K562 (cell line): ENCODE data around the gene EHMT2. TPM values are rescaled to one million over a fixed set of nuclear protein-coding genes. Genes with fewer than 3 reads are reported as not detected.
A peak's percentile ranks its signal among the peaks of the same experiment; 100 is the strongest.

Experiments used
- ATAC-seq: fragments of 200-7000 bp; cut with Tn5 transposase; 3 replicates; pipeline ENCODE4 v1.9.1; 2020; ENCODE audit warnings: moderate library complexity
- BruUV-seq: library from RNA; stranded (reverse); fragments of 400-500 nt; replicated peaks from 2 replicates; lab custom pipeline; 2021; lab: Mats Ljungman, UMichigan
- CTCF ChIA-PET: fragments of 300-600 bp; formaldehyde crosslinking; extraction: SDS; loops from one replicate; lab custom pipeline; 2021; ENCODE audit warnings: low intra/inter-chr PET ratio; lab: Yijun Ruan, JAX
- POLR2A ChIA-PET: fragments of 300-600, 350-650 bp; sonication (Branson Sonifier 250); formaldehyde crosslinking; extraction: SDS; loops from one replicate; lab custom pipeline; 2021; ENCODE audit warnings: antibody characterized with exemption, inconsistent platforms; lab: Yijun Ruan, JAX
- DNase-seq, 4 experiments: peaks; one replicate each; pipeline versions ENCODE4 v3.0.0 to v3.0.0-alpha.2; 2011 to 2018; ENCODE audit warnings: low spot score in 3 of 4, mixed read lengths in 3 of 4; ENCODE audit errors: extremely low read depth in 1 of 4
- FAIRE-seq: peaks from 2 replicates; lab custom pipeline; 2011; peaks lifted over from hg19 to GRCh38; lab: Jason Lieb, UNC
- H2AFZ ChIP-seq: 2 replicates; pipeline ENCODE4 v1.6.0; 2011; ENCODE audit warnings: low read depth, low read length, control low read depth, inconsistent platforms
- H3K27ac ChIP-seq: fragments of 200-600 bp; 3 replicates; pipeline ENCODE4 v1.8.0; 2011; ENCODE audit warnings: low read depth, mild to moderate bottlenecking, control low read depth, inconsistent platforms, low read length, moderate library complexity, mixed read lengths; ENCODE audit errors: extremely low read depth
- H3K27me3 ChIP-seq, 2 experiments: fragments of 300-600 bp in 1 of 2; 2 replicates in 1 of 2; 3 replicates in 1 of 2; pipeline versions ENCODE4 v1.6.0 to v1.8.0; 2011; ENCODE audit warnings: inconsistent platforms in 2 of 2, low read length in 2 of 2, mild to moderate bottlenecking in 1 of 2, mixed read lengths in 1 of 2, moderate library complexity in 1 of 2; ENCODE audit not compliant: control insufficient read depth in 2 of 2, insufficient read depth in 2 of 2
- H3K36me3 ChIP-seq: fragments of 300-600 bp; 3 replicates; pipeline ENCODE4 v1.8.0; 2011; ENCODE audit warnings: mild to moderate bottlenecking, low read length, inconsistent platforms; ENCODE audit not compliant: control insufficient read depth, insufficient read depth
- H3K4me1 ChIP-seq, 2 experiments: fragments of 200-600 bp in 1 of 2; replicated peaks in 1 of 2; 2 replicates in 1 of 2; 3 replicates in 1 of 2; pipeline versions ENCODE4 v1.5.1 to v1.8.0; 2011; ENCODE audit warnings: inconsistent platforms in 2 of 2, low read length in 2 of 2, mild to moderate bottlenecking in 1 of 2, mixed read lengths in 1 of 2, moderate library complexity in 1 of 2; ENCODE audit not compliant: control insufficient read depth in 2 of 2, insufficient read depth in 2 of 2
- H3K4me2 ChIP-seq: 2 replicates; pipeline ENCODE4 v1.6.1; 2011; ENCODE audit warnings: low read length, control low read depth, inconsistent platforms, mixed read lengths; ENCODE audit not compliant: insufficient read depth
- H3K4me3 ChIP-seq: fragments of 200-600 bp; sonication (generic), shearing (Covaris generic); 2 replicates; pipeline ENCODE4 v1.5.1; 2016; ENCODE audit warnings: control low read depth, inconsistent platforms
- H3K79me2 ChIP-seq: fragments of 200-600 bp; 3 replicates; pipeline ENCODE4 v1.8.0; 2011; ENCODE audit warnings: low read length, inconsistent platforms; ENCODE audit not compliant: control insufficient read depth, insufficient read depth
- H3K9ac ChIP-seq, 2 experiments: 2 replicates each; pipeline versions ENCODE4 v1.6.0 to v1.6.1; 2011; ENCODE audit warnings: low read depth in 2 of 2, low read length in 2 of 2, control low read depth in 1 of 2, inconsistent platforms in 1 of 2, mild to moderate bottlenecking in 1 of 2, mixed read lengths in 1 of 2; ENCODE audit not compliant: insufficient read depth in 1 of 2
- H3K9me1 ChIP-seq: one replicate; pipeline ENCODE4 v1.6.0; 2011; ENCODE audit warnings: inconsistent platforms, mild to moderate bottlenecking, low read length, moderate library complexity; ENCODE audit not compliant: control insufficient read depth, insufficient read depth
- H3K9me3 ChIP-seq: replicated peaks from 2 replicates; pipeline ENCODE4 v1.5.1; 2011; ENCODE audit warnings: low read depth, low read length, inconsistent platforms; ENCODE audit not compliant: control insufficient read depth, insufficient read depth
- H4K20me1 ChIP-seq: replicated peaks from 2 replicates; pipeline ENCODE4 v1.6.1; 2011; ENCODE audit warnings: low read length, inconsistent platforms, mixed read lengths; ENCODE audit not compliant: control insufficient read depth, insufficient read depth
- ERF ChIP-seq: fragments of 450-650 bp; formaldehyde crosslinking; IDR thresholded peaks from 2 replicates; pipeline ENCODE4 v1.4.0; 2020; ENCODE audit warnings: mild to moderate bottlenecking, mixed read lengths
- SMARCE1 ChIP-seq: fragments of 450-650 bp; IDR thresholded peaks from 2 replicates; pipeline ENCODE4 v1.7.1; 2016; ENCODE audit warnings: mild to moderate bottlenecking
- YY1 ChIP-seq, 3 experiments: IDR thresholded peaks; 2 replicates each; pipeline ENCODE4 v1.6.1; 2011; ENCODE audit warnings: low read length in 2 of 3, mild to moderate bottlenecking in 2 of 3, moderate library complexity in 2 of 3, borderline replicate concordance in 1 of 3, control low read depth in 1 of 3, low read depth in 1 of 3; ENCODE audit not compliant: insufficient read depth in 3 of 3, insufficient replicate concordance in 2 of 3, control insufficient read depth in 1 of 3, insufficient read length in 1 of 3; ENCODE audit errors: extremely low read depth in 1 of 3
- ZEB2 ChIP-seq: fragments of 450-650 bp; IDR thresholded peaks from 2 replicates; pipeline ENCODE4 v1.6.1; 2016
- ZNF121 ChIP-seq: sonication (generic); formaldehyde crosslinking; conservative IDR thresholded peaks from 2 replicates; pipeline ENCODE4 v1.8.0; 2022; ENCODE audit warnings: missing genetic modification reagents
- WGBS: fragments of 100-300 bp; shearing (Covaris generic); methylation state at CpG from one replicate; pipeline ENCODE4 v1.1.6; 2016; ENCODE audit warnings: low coverage, mixed read lengths; ENCODE audit not compliant: insufficient coverage; ENCODE audit errors: missing lambda C conversion rate; 5-methylcytosine and 5-hydroxymethylcytosine counted together
- in situ Hi-C: fragments of 300-500 bp; cut with MboI; formaldehyde crosslinking; loops from 4 replicates; pipeline ENCODE4 v1.15.0; 2018; ENCODE audit warnings: inconsistent platforms, mixed read lengths
- intact Hi-C: fragments of 100-400 bp; cut with micrococcal nuclease; formaldehyde crosslinking; loops from 2 replicates; pipeline ENCODE4 v1.14.2; 2022
- polyA plus RNA-seq, 8 experiments: library from polyadenylated mRNA; depleted of rRNA in 4 of 8; stranded (reverse) in 5 of 8; unstranded in 3 of 8; fragments of >200 nt; fragmentation: Nextera tagmentation in 2 of 8; fragmentation: Illumina TruSeq in 1 of 8; extraction: Ambion mirVana in 2 of 8; extraction: Trizol in 1 of 8; gene quantifications; 2 replicates each; pipeline versions ENCODE4 v1.2.1 to v1.2.3, GENCODE V29; 2011 to 2014; ENCODE audit warnings: inconsistent platforms in 1 of 8, missing spikeins in 1 of 8
- total RNA-seq, 7 experiments: library from RNA; depleted of rRNA in 6 of 7; stranded (reverse); fragments of >200 nt in 6 of 7; fragmentation: Illumina TruSeq in 2 of 7; extraction: Trizol in 2 of 7; gene quantifications; 2 replicates each; pipeline versions ENCODE4 v1.2.1 to v1.2.3, GENCODE V29; 2011 to 2021; ENCODE audit warnings: low replicate concordance in 1 of 7
- TF ChIP-seq, protein P1 (sequence below), 2 experiments: IDR thresholded peaks in 1 of 2; conservative IDR thresholded peaks in 1 of 2; 2 replicates each; pipeline ENCODE4 v1.6.1; 2016; ENCODE audit warnings: low read depth in 2 of 2, mild to moderate bottlenecking in 1 of 2, missing compliant biosample characterization in 1 of 2, missing genetic modification characterization in 1 of 2, moderate library complexity in 1 of 2
- TF ChIP-seq, protein P2 (sequence below), 2 experiments: fragments of 450-650 bp in 1 of 2; sonication (generic) in 1 of 2; formaldehyde crosslinking in 1 of 2; IDR thresholded peaks; 2 replicates each; pipeline versions ENCODE4 v1.7.1 to v1.9.0; 2016 to 2022; ENCODE audit warnings: inconsistent platforms in 1 of 2, mild to moderate bottlenecking in 1 of 2, missing genetic modification reagents in 1 of 2

The EHMT2 gene
- total and polyA plus RNA-seq, 9 of the 15 experiments (the other 6 are each of a cell fraction or from before 2014, with no cell fraction given) = 2.1 to 63.8 (median 38.5) TPM

DNA sequence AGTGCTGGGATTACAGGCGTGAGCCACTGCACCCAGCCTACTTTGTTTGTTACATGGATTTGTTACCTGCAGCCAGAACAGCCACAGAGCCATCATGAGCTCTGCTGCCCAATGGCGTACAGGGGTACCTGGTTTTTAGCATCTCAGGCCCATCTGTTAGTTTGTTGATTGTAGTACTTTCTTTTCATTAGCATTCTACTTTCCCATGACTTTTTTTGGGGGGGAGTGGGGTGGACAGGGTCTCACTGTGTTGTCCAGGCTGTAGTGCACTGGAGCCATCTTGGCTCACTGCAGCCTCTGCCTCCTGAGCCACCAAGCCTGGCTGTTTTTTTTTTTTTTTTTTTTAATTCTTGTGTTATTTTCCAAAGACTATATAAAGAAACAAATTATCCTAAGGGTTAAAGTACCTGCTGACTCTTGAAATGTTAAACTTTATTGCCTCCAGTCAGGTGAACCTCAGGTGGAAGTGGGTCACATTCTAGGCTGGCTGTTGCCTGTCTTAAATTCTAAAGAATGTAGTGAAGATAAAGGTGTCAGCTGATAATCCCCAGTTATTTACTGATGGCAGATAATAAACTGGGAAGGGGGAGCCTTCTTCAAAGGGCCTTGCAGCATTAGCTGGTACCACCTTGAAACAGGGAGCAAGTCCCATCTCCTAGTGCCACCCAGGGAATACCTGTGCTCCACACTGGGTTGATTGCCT, 50.1 kb downstream of the EHMT2 start:
- CTCF ChIA-PET = interaction anchor here (0.7 kb wide), 1 partner anchor 167 kb away, joined by 3 read pairs; no protein-coding TSS in a partner anchor
- H3K9me3 ChIP-seq = no peaks in the 10 kb centered on the region; the same call in 1 of the 2 replicates
- H3K9me1 ChIP-seq = no peaks in the 10 kb centered on the region
- no peak overlapping the region for H3K9ac ChIP-seq
- H3K79me2 ChIP-seq = no peaks in the 10 kb centered on the region
- H2AFZ ChIP-seq = no peak overlapping the region
- H3K27ac ChIP-seq = no peak overlapping the region
- no peaks in the 10 kb centered on the region for H3K27me3 ChIP-seq
- H3K36me3 ChIP-seq = no peaks in the 10 kb centered on the region
- ATAC-seq (no peak), DNase-seq (peak in 2 of 4 experiments; percentile 16 to 17), FAIRE-seq (no peak)
- H3K4me2 ChIP-seq = no peak overlapping the region
- BruUV-seq = no TSS peak
- H3K4me1 ChIP-seq = peaks cover 0 to 8% of the 10 kb centered on the region in 2 experiments; a peak in 2 of 5 replicates
- H4K20me1 ChIP-seq = no peaks in the 10 kb centered on the region
- intact Hi-C loops = no loop called here
- POLR2A ChIA-PET = interaction anchor here (0.6 to 15.7 kb wide), 9 partner anchors 11 to 1106 kb away, joined by 3 to 229 read pairs (median 6); partner anchors contain the start of genes CSNK2B, GPANK1 and NEU1
- in situ Hi-C loops = no loop called here
- no peak overlapping the region for H3K4me3 ChIP-seq
- WGBS = 36% methylated on average over 2 of the region's 2 CpGs
- TF ChIP-seq ZNF121 (peak; percentile 94), SMARCE1 (peak; percentile 24; the same call in 1 of the 2 replicates), ZEB2 (0 out of 2 replicates have a peak, but pooled peaks have one; percentile 16), YY1 (IDR thresholded peaks at IDR 0.05; ENCODE audit: borderline replicate concordance in 1 of 3, control insufficient read depth in 1 of 3, extremely low read depth in 1 of 3, insufficient read depth in 3 of 3, insufficient read length in 1 of 3, insufficient replicate concordance in 2 of 3, low read depth in 1 of 3, low read length in 2 of 3) (peak in 2 of 3 experiments; percentile 22 to 69), ERF (CRISPR knock-in tag) (no peak)
- TF ChIP-seq, protein P1, sequence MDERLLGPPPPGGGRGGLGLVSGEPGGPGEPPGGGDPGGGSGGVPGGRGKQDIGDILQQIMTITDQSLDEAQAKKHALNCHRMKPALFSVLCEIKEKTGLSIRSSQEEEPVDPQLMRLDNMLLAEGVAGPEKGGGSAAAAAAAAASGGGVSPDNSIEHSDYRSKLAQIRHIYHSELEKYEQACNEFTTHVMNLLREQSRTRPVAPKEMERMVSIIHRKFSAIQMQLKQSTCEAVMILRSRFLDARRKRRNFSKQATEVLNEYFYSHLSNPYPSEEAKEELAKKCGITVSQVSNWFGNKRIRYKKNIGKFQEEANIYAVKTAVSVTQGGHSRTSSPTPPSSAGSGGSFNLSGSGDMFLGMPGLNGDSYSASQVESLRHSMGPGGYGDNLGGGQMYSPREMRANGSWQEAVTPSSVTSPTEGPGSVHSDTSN (CRISPR knock-in tag; IDR thresholded peaks at IDR 0.05; ENCODE audit: low read depth) = no peak
- TF ChIP-seq, protein P1 (tag; conservative IDR thresholded peaks at IDR 0.05; ENCODE audit: low read depth) = 0 out of 2 replicates have a peak, but pooled peaks have one; percentile 25
- TF ChIP-seq, protein P2, sequence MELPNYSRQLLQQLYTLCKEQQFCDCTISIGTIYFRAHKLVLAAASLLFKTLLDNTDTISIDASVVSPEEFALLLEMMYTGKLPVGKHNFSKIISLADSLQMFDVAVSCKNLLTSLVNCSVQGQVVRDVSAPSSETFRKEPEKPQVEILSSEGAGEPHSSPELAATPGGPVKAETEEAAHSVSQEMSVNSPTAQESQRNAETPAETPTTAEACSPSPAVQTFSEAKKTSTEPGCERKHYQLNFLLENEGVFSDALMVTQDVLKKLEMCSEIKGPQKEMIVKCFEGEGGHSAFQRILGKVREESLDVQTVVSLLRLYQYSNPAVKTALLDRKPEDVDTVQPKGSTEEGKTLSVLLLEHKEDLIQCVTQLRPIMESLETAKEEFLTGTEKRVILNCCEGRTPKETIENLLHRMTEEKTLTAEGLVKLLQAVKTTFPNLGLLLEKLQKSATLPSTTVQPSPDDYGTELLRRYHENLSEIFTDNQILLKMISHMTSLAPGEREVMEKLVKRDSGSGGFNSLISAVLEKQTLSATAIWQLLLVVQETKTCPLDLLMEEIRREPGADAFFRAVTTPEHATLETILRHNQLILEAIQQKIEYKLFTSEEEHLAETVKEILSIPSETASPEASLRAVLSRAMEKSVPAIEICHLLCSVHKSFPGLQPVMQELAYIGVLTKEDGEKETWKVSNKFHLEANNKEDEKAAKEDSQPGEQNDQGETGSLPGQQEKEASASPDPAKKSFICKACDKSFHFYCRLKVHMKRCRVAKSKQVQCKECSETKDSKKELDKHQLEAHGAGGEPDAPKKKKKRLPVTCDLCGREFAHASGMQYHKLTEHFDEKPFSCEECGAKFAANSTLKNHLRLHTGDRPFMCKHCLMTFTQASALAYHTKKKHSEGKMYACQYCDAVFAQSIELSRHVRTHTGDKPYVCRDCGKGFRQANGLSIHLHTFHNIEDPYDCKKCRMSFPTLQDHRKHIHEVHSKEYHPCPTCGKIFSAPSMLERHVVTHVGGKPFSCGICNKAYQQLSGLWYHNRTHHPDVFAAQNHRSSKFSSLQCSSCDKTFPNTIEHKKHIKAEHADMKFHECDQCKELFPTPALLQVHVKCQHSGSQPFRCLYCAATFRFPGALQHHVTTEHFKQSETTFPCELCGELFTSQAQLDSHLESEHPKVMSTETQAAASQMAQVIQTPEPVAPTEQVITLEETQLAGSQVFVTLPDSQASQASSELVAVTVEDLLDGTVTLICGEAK (IDR thresholded peaks at IDR 0.05) = peak; percentile 51; the same call in 1 of the 2 replicates
- TF ChIP-seq, protein P2 (CRISPR knock-in tag; IDR thresholded peaks at IDR 0.05) = no peak
